GM19238 (cell line): ENCODE measurements around the gene C6orf15.

ENCODE experiments used
- DNase-seq: peaks from one replicate; pipeline ENCODE4 v3.0.0; 2011; ENCODE audit warnings: low spot score; ENCODE audit not compliant: insufficient read length

C6orf15 gene

GRCh38 chr6:31112478-31112877 is at the start of gene C6orf15:
Gene C6orf15 (minus strand): TSS chr6:31112575. CDS start chr6:31112555, 20 bp downstream.
- no peak for DNase-seq

- DNase-seq, result no peak
Observed at GRCh38 chr6:31161216-31162126, 49.1 kb upstream of the C6orf15 start.

- no peak for DNase-seq
Observed at GRCh38 chr6:31158863-31159855, 46.8 kb upstream of the C6orf15 start.

GRCh38 chr6:31158140-31158862 is 45.9 kb upstream of the C6orf15 start, which contains the start of gene TCF19:
Gene TCF19 (plus strand): TSS chr6:31158589. CDS start chr6:31159470, 881 bp downstream.
- DNase-seq, result peak; percentile 97

GRCh38 chr6:31157513-31158139 is 45.3 kb upstream of the C6orf15 start, which contains the start of gene CCHCR1:
Gene CCHCR1 (minus strand): TSS chr6:31157802. CDS start chr6:31157600, 202 bp downstream.
- no peak for DNase-seq

- no peak for DNase-seq
Observed at GRCh38 chr6:31156641-31157040, 44.3 kb upstream of the C6orf15 start.

- no peak for DNase-seq
Observed at GRCh38 chr6:31154436-31154835, 42.1 kb upstream of the C6orf15 start.

GRCh38 chr6:31152781-31153180 is 40.4 kb upstream of the C6orf15 start:
- DNase-seq, result no peak

GRCh38 chr6:31149827-31150447 is 37.6 kb upstream of the C6orf15 start:
- DNase-seq, result no peak

GRCh38 chr6:31145386-31145785 is 33.0 kb upstream of the C6orf15 start:
- DNase-seq, result no peak

GRCh38 chr6:31144970-31145340 is 32.6 kb upstream of the C6orf15 start:
- DNase-seq, result no peak

GRCh38 chr6:31144296-31144969 is 32.1 kb upstream of the C6orf15 start:
- no peak for DNase-seq

GRCh38 chr6:31143148-31143547 is 30.8 kb upstream of the C6orf15 start:
- no peak for DNase-seq

GRCh38 chr6:31142361-31142761 is 30.0 kb upstream of the C6orf15 start:
- DNase-seq, result no peak

GRCh38 chr6:31140643-31141042 is 28.3 kb upstream of the C6orf15 start:
- DNase-seq, result no peak

GRCh38 chr6:31139599-31139998 is 27.2 kb upstream of the C6orf15 start:
- DNase-seq, result no peak

GRCh38 chr6:31138982-31139381 is 26.6 kb upstream of the C6orf15 start, which contains the start of gene PSORS1C2:
Gene PSORS1C2 (minus strand): TSS chr6:31139066. CDS start chr6:31139026, 40 bp downstream.
- DNase-seq, result no peak

GRCh38 chr6:31135710-31136109 is 23.3 kb upstream of the C6orf15 start:
- no peak for DNase-seq

- no peak for DNase-seq
Observed at GRCh38 chr6:31132806-31133205, 20.4 kb upstream of the C6orf15 start.
